Activated naive CD8-positive, alpha-beta T cell treated with anti-CD3 and anti-CD28 coated beads, Interleukin-2, amount 10 ng/mL, durations not matched to agents 7 days and 5 days (primary cell): Measurements from ENCODE around the gene CATSPERZ. TPM values are rescaled to one million over a fixed set of nuclear protein-coding genes. Genes with fewer than 3 reads are reported as not detected.

Experiments used
- ATAC-seq: fragments of 150-1000 bp; cut with Tn5 transposase; one replicate; pipeline ENCODE4 v1.10.0; 2021; ENCODE audit warnings: low read depth, moderate library complexity
- POLR2A ChIA-PET: fragments of 350-600 bp; sonication (Branson Sonifier 250); formaldehyde crosslinking; loops from one replicate; lab custom pipeline; 2021; ENCODE audit warnings: antibody characterized with exemption; lab: Charles Lee
- DNase-seq: peaks from one replicate; pipeline ENCODE4 v3.0.0; 2021
- H3K27ac Mint-ChIP-seq: one replicate; pipeline ENCODE4 v1.8.0; 2022; ENCODE audit warnings: mild to moderate bottlenecking, mixed read lengths
- H3K27me3 Mint-ChIP-seq: one replicate; pipeline ENCODE4 v1.8.0; 2022; ENCODE audit warnings: mild to moderate bottlenecking, moderate library complexity, mixed read lengths
- H3K36me3 Mint-ChIP-seq: one replicate; pipeline ENCODE4 v1.8.0; 2021; ENCODE audit warnings: mild to moderate bottlenecking, mixed read lengths
- H3K4me1 Mint-ChIP-seq: one replicate; pipeline ENCODE4 v1.8.0; 2021; ENCODE audit warnings: mixed read lengths
- H3K4me3 Mint-ChIP-seq: one replicate; pipeline ENCODE4 v1.8.0; 2022; ENCODE audit warnings: mild to moderate bottlenecking, moderate library complexity, mixed read lengths
- H3K9me3 Mint-ChIP-seq: one replicate; pipeline ENCODE4 v1.8.0; 2021; ENCODE audit warnings: mixed read lengths
- total RNA-seq, 2 experiments: library from RNA; stranded (reverse); gene quantifications; one replicate each; pipeline ENCODE4 v1.2.3, GENCODE V29; 2021

CATSPERZ gene
- total RNA-seq, 2 experiments from 2014 or later: not detected

DNA sequence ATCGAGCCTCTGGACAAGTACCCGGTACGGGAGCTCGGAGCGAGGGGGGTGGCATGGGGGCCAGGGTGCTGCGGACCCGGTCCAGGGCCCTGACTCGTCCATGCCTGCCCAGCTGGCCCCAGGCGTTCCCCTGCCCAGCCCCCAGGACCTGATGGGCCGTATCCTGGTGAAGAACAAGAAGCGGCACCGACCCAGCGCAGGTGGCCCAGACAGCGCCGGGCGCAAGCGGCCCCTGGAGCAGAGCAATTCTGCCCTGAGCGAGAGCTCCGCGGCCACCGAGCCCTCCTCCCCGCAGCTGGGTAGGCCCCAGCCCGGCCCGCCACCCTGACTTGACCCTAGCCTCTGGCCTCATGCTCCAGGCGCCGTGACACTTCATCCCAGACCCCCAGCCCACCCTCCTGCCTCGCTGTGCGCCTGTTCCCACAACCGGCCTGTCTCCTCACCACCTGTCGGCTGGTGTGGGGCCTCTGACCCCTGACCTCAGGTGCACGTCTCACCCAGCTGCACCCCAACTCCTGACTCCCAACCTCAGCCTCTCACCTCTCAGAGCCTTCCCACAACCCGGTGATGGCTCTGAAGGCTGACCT, 41.1 kb upstream of the CATSPERZ start:
- no peak for ATAC-seq
- Mint-ChIP-seq H3K27ac (no peak overlapping the region), H3K4me1 (peaks cover 8% of the 10 kb centered on the region), H3K27me3 (no peaks in the 10 kb centered on the region), H3K4me3 (no peak overlapping the region), H3K36me3 (peaks cover 17% of the 10 kb centered on the region), H3K9me3 (no peaks in the 10 kb centered on the region)
- no peak for DNase-seq
- POLR2A ChIA-PET: interaction anchor here (0.9 to 1.2 kb wide), 2 partner anchors 10 to 18 kb away, joined by 3 read pairs; partner anchors contain the start of gene FKBP2

DNA sequence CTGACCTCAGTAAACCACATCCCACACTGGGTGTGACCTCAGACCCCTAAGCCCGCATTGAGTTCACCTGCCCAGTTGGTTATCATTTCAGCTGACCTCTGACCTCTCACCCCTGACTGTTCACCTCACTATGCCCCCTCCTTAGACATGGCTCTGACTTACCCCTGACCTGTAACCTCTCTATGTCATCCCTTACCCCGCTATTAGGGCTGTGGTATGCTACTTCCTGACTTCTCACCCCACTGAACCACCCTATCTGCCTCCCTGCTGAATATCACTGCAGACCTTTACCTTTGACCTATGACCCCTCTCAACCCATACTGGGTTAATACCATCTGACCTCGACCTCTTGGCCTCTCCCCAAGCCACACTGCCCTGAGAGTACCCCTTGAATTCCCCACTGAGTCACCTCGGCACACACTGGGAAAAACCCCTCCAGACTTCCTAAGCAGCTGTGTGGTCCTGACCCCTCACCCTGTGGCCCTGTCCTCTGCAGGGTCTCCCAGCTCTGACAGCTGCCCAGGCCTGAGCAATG, 40.6 kb upstream of the CATSPERZ start:
- Mint-ChIP-seq H3K27me3 (no peaks in the 10 kb centered on the region), H3K9me3 (no peaks in the 10 kb centered on the region), H3K4me1 (peaks cover 7% of the 10 kb centered on the region), H3K27ac (no peak overlapping the region), H3K4me3 (no peak overlapping the region), H3K36me3 (peaks cover 17% of the 10 kb centered on the region)
- DNase-seq: no peak
- POLR2A ChIA-PET: no interaction called here
- no peak for ATAC-seq

GRCh38 chr11:64260147-64260708, 39.9 kb upstream of the CATSPERZ start:
- H3K4me3 Mint-ChIP-seq: no peak overlapping the region
- peak overlapping the region; percentile 33 for H3K27ac Mint-ChIP-seq
- peaks cover 16% of the 10 kb centered on the region for H3K36me3 Mint-ChIP-seq
- no peaks in the 10 kb centered on the region for H3K27me3 Mint-ChIP-seq
- peaks cover 7% of the 10 kb centered on the region for H3K4me1 Mint-ChIP-seq
- POLR2A ChIA-PET: interaction anchor here (1.0 to 1.5 kb wide), 3 partner anchors 9 to 13 kb away, joined by 3 to 5 read pairs (median 3); partner anchors contain the start of gene PPP1R14B
- ATAC-seq (no peak), DNase-seq (no peak)
- H3K9me3 Mint-ChIP-seq: no peaks in the 10 kb centered on the region

DNA sequence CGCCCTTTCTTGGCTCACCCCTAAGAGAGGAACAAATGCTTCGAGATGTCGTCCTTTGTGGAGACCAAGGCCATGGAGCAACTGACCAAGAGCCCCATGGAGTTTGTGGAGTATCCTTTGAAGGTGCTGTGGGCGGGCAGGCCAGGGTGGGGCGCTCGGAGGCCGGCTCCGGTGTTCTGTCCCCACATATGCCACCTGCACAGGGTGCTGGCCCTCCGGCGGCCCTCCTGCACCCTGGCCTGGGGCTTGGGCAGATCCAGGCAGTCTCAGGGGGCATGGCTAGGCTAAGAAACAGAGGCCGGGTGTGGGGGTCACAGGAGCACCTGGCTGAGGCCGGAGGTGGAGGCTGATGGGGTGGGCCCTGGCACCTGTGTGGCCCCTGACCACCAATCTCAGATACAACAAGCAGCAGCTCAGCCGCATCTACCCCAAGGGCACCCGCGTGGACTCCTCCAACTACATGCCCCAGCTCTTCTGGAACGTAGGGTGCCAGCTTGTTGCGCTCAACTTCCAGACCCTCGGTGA, 38.5 kb upstream of the CATSPERZ start:
- H3K36me3 Mint-ChIP-seq: peaks cover 16% of the 10 kb centered on the region
- ATAC-seq (no peak), DNase-seq (no peak)
- H3K27me3 Mint-ChIP-seq: no peaks in the 10 kb centered on the region
- peaks cover 7% of the 10 kb centered on the region for H3K4me1 Mint-ChIP-seq
- POLR2A ChIA-PET: interaction anchor here (0.7 to 1.5 kb wide), 3 partner anchors 8 to 1421 kb away, joined by 3 read pairs; no protein-coding TSS in a partner anchor
- H3K27ac Mint-ChIP-seq: no peak overlapping the region
- no peak overlapping the region for H3K4me3 Mint-ChIP-seq
- no peaks in the 10 kb centered on the region for H3K9me3 Mint-ChIP-seq

DNA sequence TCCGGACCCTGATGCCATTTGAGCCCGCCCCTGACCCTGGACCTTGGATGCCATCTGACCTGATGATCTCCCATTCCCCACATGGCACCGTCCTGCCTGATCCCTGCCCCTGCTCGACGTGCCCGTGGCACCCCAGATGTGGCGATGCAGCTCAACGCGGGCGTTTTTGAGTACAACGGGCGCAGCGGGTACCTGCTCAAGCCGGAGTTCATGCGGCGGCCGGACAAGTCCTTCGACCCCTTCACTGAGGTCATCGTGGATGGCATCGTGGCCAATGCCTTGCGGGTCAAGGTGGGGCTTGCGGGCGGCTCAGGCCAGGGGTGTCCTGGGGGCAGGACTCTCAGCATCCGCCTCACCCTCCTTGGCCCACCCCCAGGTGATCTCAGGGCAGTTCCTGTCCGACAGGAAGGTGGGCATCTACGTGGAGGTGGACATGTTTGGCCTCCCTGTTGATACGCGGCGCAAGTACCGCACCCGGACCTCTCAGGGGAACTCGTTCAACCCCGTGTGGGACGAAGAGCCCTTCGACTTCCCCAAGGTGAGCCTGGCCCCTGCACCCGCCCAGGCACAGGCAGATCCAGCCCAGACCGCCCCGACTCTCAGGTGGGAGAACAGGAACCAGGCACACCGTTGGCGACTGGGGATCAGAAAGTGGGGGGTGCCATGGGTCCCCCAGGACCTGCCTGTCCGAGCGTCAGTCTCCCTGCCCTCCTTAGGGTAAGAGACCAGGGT, 37.7 kb upstream of the CATSPERZ start:
- Mint-ChIP-seq H3K4me3 (no peak overlapping the region), H3K27ac (no peak overlapping the region), H3K9me3 (no peaks in the 10 kb centered on the region), H3K36me3 (peaks cover 16% of the 10 kb centered on the region), H3K27me3 (no peaks in the 10 kb centered on the region), H3K4me1 (peaks cover 7% of the 10 kb centered on the region)
- no peak for ATAC-seq
- DNase-seq: no peak
- POLR2A ChIA-PET: no interaction called here

DNA sequence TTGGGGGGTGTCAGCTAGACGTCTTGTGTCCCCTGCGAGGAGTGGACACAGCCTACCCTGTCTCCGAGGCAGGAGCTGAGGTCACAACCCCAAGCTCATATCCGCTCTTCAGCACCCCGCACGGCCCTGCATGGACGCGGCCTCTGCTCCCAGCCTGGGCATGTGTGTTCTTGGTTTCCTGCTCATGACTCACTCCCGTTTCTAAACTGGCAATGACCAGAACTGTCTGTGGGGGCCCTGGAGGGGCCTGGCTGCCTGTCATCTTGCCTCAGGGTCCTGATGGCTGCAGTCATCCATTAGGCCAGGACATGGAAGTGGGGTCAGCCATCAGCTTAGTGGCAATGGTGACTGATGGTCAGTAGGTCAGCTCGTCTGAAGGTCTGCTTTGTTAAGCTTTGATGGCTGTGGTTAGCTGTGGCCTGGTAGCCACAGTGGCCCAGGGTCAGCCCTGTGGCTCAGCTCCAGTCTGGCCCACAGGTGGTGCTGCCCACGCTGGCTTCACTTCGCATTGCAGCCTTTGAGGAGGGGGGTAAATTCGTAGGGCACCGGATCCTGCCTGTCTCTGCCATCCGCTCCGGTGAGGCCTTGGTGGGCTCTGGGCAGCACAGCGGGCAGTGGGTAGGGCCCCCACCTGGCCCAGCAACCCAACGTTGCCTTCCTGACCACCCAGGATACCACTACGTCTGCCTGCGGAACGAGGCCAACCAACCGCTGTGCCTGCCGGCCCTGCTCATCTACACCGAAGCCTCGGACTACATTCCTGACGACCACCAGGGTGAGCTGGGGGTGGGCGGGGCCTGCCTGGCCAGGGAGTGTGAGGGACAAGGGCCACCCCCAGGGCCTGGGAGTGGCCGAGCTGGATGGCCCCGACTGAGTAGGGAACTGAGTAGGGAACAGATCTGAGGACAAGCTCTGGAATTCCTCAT, 36.9 kb upstream of the CATSPERZ start:
- no peak overlapping the region for H3K27ac Mint-ChIP-seq
- peaks cover 15% of the 10 kb centered on the region for H3K4me1 Mint-ChIP-seq
- POLR2A ChIA-PET: no interaction called here
- no peaks in the 10 kb centered on the region for H3K27me3 Mint-ChIP-seq
- no peak overlapping the region for H3K4me3 Mint-ChIP-seq
- DNase-seq: no peak
- ATAC-seq: no peak
- H3K36me3 Mint-ChIP-seq: peaks cover 18% of the 10 kb centered on the region
- no peaks in the 10 kb centered on the region for H3K9me3 Mint-ChIP-seq

- no peak for ATAC-seq
- peaks cover 18% of the 10 kb centered on the region for H3K4me1 Mint-ChIP-seq
- no peak for DNase-seq
- no peak overlapping the region for H3K27ac Mint-ChIP-seq
- POLR2A ChIA-PET: no interaction called here
- no peaks in the 10 kb centered on the region for H3K9me3 Mint-ChIP-seq
- no peak overlapping the region for H3K4me3 Mint-ChIP-seq
- peaks cover 19% of the 10 kb centered on the region for H3K36me3 Mint-ChIP-seq
- H3K27me3 Mint-ChIP-seq: no peaks in the 10 kb centered on the region
These were observed 36.2 kb upstream of the CATSPERZ start for GRCh38 chr11:64263947-64264317.

DNA sequence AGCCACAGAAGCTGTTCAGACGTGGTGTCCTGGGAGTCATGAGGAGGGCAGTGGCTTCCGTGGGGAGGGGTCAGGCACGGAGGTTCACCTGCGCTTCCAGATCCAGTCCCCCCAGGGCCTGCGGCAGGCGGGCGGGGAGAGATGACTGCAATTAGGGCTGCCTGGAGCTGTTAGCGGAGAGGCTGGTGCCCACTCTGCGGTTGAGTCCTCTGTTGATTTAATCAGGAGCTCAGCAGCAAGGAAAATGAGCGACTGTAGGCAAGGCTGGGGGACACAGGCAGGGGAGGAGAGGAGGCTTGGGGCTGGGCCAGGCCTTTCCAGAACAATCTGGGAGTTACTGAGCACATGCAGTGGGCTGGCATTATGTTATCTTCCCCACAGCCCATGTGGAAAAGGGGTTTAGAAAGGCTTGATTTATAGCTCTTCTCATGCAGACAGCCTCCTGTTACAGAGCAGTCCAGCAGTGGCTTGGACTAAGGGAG, 35.7 kb upstream of the CATSPERZ start:
- Mint-ChIP-seq H3K27me3 (no peaks in the 10 kb centered on the region), H3K4me1 (peaks cover 19% of the 10 kb centered on the region), H3K27ac (no peak overlapping the region), H3K9me3 (no peaks in the 10 kb centered on the region), H3K36me3 (peaks cover 19% of the 10 kb centered on the region), H3K4me3 (no peak overlapping the region)
- POLR2A ChIA-PET: interaction anchor here (0.6 to 1.5 kb wide), 3 partner anchors 13 to 23 kb away, joined by 3 to 7 read pairs (median 5); partner anchors contain the start of genes FKBP2 and PLCB3
- no peak for ATAC-seq
- no peak for DNase-seq

DNA sequence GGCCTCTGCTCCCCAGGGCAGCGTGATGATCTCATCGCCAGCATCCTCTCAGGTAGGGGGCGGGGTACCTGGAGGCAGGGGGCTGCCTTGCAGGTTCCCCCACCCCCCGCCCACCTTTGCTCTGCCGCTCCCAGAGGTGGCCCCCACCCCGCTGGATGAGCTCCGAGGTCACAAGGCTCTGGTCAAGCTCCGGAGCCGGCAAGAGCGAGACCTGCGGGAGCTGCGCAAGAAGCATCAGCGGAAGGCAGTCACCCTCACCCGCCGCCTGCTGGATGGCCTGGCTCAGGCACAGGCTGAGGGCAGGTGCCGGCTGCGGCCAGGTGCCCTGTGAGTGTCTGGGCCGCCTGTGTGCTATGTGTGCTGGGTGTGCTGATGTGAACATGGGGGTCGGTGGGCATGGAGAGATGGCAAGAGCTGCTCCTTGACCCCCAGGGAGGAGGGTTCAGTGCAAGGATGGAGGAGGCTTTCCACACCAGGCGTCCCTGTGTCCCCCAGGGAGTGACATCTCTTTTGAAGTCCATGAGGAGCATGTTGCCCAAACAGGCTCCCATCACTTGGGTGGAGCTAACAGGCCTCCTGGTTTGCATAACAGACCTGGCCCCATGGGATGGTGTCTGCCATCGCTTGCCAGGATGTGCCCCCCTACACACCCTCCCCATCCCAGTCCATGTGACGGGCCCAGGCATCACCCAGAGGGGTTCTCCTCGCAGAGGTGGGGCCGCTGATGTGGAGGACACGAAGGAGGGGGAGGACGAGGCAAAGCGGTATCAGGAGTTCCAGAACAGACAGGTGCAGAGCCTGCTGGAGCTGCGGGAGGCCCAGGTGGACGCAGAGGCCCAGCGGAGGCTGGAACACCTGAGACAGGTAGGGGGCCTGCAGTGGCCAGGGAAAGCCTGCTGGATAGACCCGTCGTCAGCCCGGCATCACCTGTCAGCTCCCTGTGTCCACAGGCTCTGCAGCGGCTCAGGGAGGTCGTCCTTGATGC, 34.7 kb upstream of the CATSPERZ start:
- DNase-seq: no peak

GRCh38 chr11:64266339-64266738, 33.8 kb upstream of the CATSPERZ start:
- ATAC-seq (no peak), DNase-seq (no peak)
- Mint-ChIP-seq H3K36me3 (peaks cover 10% of the 10 kb centered on the region), H3K9me3 (no peaks in the 10 kb centered on the region), H3K27ac (no peak overlapping the region), H3K4me3 (no peak overlapping the region), H3K4me1 (peaks cover 21% of the 10 kb centered on the region), H3K27me3 (no peaks in the 10 kb centered on the region)
- POLR2A ChIA-PET: no interaction called here

More for the DNA sequence above, 34.7 kb upstream of the CATSPERZ start:
- no peaks in the 10 kb centered on the region for H3K9me3 Mint-ChIP-seq
- no peak for ATAC-seq
- POLR2A ChIA-PET: interaction anchor here (0.8 to 1.5 kb wide), 2 partner anchors 14 to 24 kb away, joined by 3 to 5 read pairs; partner anchors contain the start of genes FKBP2 and PLCB3
- no peaks in the 10 kb centered on the region for H3K27me3 Mint-ChIP-seq
- no peak overlapping the region for H3K4me3 Mint-ChIP-seq
- H3K27ac Mint-ChIP-seq: peak overlapping the region; percentile 48
- peaks cover 10% of the 10 kb centered on the region for H3K36me3 Mint-ChIP-seq
- H3K4me1 Mint-ChIP-seq: peaks cover 19% of the 10 kb centered on the region

DNA sequence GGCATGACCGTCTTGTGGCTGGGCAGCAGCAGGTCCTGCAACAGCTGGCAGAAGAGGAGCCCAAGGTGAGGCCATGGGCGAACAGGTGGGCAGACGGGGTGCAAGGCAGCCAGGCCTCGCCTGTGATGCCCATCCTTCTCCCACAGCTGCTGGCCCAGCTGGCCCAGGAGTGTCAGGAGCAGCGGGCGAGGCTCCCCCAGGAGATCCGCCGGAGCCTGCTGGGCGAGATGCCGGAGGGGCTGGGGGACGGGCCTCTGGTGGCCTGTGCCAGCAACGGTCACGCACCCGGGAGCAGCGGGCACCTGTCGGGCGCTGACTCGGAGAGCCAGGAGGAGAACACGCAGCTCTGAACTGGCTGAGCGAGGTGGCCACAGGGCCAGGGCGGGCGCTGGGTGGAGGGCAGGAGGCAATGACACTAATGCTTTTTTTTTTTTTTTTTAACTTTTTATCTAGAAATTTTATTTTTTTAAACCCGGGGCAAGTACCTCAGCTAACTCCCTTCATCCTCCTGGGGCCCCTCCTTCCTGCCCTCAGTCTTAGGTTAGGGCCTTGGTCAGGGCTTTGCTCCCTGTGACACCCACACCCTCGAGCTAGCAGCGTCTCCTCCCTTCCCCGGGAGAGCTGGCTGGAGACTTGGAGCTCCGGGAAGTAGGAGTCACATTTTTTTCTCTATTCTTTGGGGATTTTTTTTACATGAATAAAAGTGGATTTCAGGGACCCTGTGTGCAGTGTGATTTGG, 32.8 kb upstream of the CATSPERZ start:
- peak overlapping the region; percentile 96 for H3K4me3 Mint-ChIP-seq
- H3K27me3 Mint-ChIP-seq: no peaks in the 10 kb centered on the region
- peaks cover 25% of the 10 kb centered on the region for H3K4me1 Mint-ChIP-seq
- POLR2A ChIA-PET: interaction anchor here (1.0 to 6.0 kb wide), 6 partner anchors 12 to 61 kb away, joined by 3 to 94 read pairs (median 48); partner anchors contain the start of genes BAD, FERMT3, GPR137 and PLCB3
- peak overlapping the region; percentile 96 for H3K27ac Mint-ChIP-seq
- ATAC-seq: no peak
- H3K9me3 Mint-ChIP-seq: no peaks in the 10 kb centered on the region
- H3K36me3 Mint-ChIP-seq: peaks cover 8% of the 10 kb centered on the region
- DNase-seq: no peak
